ENCODE results near the gene LYL1.

LYL1 gene

GRCh38 chr19:13071444-13072187 lies 31.0 kb downstream of the LYL1 start:
- DNase-seq, result no peak

DNA sequence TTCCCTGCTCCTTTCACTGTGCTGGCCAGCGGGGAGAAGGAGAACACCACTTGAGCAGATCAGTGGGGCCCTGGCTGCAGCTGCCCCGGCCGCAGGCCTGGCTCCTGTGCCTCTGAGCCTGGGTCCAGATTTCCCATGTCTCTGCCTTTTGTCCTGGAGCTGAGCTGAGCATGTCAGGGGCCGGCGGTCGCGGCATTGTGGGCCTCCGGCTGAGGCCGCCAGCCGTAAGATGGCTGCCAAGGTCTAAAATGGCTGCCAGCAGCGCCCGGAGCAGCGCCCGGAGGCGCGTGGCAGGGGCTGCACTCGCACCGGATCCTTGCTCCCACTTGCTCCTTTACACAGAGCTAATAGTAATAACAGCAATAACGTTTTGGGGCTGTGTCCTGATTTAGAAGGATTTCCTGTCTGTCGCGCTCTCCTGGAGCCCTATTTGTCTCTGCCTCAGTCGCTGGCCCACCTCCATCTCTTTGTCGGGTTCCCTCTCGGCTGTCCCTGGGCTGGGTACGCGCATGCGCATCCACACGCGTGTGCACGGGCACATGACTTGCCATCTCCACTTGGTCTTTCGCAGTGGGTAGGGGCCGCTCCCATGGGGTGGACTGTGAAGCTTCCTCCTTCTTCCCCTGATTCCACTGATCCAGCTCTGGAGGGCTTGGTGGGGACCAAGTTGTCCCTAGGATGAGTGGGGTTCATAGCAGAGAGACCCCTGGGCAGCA lies 32.1 kb downstream of the LYL1 start:
- no peak for DNase-seq

DNA sequence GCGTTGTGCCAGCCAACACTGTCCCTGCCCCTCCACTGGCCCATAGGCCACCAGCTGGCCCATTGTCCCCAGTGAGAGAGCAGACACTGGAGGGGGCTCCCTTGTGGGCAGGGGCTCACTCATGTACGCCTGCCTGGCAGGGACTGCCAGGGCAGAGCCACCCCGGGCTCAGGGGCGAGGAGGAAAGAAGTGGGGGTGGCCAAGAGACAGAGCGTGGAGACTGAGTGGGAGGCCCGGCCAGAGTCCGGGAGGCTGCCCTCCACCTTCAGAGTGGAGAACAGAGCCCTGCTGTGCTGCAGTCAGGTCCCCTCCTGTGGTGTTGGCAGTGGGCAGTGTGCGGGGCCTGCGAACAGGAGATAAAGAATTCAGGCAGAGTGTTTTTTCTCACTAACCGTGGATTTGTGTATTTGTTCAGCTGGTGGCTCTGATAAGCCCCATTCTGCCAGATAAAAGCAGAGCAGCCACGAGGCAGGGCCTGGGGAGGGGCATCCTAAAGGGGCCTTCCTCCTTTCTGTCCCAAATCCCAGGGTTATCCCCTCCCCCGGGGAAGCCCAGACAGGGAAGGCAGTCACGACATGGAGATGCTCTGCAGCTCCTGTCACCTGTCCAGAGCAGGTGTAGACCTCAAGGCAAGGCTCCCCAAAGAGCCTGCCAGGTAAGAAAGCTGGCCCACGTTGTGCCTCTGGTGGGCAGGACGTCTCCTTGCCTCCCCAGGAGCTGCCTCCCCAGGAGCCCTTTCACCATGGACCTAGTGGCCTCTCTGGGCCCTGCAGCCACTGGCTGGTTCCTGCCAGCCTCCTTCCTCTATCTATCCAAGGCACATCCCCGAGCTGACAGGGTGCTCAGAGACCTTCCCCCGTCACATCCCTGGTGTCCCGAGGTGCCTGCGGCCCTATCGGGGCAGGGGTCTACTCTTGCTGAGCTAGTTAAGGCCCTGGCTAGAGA lies 33.0 kb downstream of the LYL1 start:
- DNase-seq, result no peak

GRCh38 chr19:13068085-13068846 lies 34.4 kb downstream of the LYL1 start:
- DNase-seq, result no peak

GRCh38 chr19:13066933-13067807 lies 35.5 kb downstream of the LYL1 start:
- no peak for DNase-seq

- DNase-seq, result peak; percentile 15
Measured at GRCh38 chr19:13066226-13066625, 36.4 kb downstream of the LYL1 start.

GRCh38 chr19:13064092-13064489 lies 38.6 kb downstream of the LYL1 start:
- no peak for DNase-seq

DNA sequence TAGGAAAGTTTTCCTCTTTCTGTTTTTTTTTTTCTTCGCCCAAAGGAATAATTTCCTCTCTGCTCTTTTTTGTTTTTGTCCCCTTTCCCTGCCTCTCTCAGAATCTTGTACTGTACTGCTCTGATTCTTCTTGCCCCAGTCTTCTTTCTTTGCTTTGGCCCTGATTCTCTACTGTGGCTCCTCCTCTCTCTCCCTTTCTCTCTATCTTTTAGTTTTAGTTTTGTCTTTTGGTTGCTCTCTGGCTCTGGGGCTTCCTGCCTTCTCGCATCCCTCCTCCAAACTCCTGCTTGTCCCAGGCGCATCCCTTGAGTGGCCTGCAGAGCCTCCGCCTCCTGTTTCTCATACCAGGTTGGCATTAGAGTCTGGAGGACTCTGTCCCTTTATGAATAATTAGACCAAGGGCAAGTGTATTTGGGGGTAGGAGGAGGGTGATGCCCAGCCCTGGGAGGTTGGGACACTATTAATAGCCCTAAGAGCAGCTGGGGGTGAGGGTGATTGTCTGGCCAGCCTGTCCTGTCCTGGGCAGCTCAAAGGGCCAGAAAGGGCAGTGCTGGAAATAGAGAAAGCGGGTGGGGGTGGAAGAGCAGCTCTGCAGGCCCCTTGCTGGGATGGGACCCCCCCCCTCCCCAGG lies 39.1 kb downstream of the LYL1 start:
- no peak for DNase-seq

DNA sequence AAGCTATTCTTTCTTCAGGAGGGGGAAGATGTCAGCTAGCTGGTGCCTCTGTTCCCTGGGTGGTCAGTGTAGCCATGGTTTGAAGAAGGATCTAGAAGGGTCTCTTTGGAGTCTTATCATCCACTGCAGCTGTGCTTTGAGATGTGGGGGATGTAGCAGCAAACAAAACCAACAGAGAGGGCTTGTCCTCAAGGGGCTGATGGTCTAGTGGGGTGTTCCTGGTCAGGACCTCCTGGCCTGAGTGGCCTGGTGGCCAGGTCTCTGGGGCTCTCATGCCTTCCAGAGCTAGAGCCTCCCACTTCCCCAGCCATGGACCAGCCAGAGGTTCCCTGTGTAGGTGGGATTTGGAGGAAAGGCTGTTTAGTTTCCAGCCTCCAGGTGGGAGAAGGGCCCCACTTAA lies 40.3 kb downstream of the LYL1 start:
- DNase-seq, result no peak

DNA sequence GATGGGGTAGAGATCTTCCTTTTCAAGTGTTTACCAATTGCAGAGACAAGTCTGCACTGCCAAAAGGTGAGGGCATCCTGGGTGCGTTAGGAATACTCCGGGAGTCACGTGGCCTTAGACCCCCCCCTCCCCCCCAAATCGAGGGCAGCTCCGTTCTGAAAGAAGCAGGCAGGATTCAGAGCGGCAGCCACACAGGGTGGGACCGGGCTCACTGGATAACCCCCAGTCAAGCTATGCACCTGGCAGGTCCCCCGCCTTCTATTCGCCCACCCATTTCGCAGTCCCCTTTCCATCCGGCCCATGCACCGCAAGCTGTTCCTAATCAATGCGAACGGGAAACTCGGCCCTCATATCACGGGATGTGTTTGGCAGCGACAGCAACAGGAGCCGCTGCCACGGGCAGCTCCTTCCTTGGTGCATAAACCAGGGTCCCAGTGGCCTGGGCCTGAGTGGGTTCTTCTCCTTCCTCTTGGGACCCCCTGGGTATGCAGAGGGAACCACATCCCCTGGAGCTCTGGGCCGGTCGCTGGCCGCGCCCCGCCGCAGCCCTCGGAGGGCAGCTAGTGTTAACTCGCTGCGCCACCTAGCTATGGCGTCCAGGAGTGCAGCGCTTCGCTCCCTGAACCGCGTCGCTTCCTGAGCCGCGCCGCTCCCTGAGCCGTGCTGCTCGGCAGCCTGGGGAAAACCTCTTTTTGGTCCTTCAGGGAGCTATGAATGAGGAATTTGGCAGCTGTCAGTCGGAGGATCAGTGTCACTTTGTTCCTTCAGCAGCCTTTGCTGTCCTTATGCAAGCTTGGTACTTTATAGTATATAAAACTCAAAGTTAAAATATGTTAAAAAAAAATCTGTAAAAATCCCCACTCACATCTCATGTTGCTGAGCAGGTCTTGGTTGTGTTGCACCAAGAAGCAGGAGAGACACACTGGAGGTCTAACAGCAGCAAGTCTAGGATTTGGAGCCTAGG lies 41.4 kb downstream of the LYL1 start:
- peak; percentile 72 for DNase-seq

- no peak for DNase-seq
Measured at GRCh38 chr19:13060233-13060963, 42.3 kb downstream of the LYL1 start.

DNA sequence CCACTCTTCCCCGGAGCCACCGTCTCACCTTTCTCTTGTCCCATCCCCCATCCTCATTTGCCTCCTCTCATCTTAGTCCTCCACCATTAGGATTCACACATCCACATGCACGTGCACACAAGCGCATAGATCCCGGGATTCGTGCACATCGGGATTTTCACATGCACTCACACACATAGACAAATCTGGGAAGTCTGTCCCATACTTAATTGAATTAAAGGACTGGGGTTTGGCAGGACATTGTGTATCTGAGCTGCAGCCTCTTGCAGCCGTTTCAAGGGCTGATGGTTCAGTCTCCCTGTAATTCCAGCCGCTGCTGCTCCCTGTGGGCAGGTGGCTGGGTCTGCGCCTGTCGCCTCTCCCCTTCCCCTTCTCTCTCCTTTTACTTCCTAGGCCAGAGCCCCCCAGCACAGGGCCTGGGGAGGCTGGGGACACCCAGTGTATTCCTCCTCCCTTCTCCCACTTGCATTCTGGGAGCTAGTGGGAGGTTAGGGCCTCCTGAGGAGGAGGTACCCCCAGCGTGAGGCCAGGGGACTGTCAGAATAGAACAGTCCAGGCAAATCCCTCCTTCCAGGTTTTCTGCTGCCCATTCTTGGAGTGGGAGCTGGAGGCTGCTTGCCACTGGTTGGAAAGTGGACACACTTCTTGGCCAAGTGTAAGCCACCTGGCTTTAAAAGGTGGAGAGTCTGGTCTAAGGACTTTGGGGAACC lies 43.6 kb downstream of the LYL1 start:
- DNase-seq, result no peak

- no peak for DNase-seq
Measured at GRCh38 chr19:13057744-13058143, 44.9 kb downstream of the LYL1 start.

GRCh38 chr19:13057147-13057572 lies 45.5 kb downstream of the LYL1 start:
- DNase-seq, result no peak

DNA sequence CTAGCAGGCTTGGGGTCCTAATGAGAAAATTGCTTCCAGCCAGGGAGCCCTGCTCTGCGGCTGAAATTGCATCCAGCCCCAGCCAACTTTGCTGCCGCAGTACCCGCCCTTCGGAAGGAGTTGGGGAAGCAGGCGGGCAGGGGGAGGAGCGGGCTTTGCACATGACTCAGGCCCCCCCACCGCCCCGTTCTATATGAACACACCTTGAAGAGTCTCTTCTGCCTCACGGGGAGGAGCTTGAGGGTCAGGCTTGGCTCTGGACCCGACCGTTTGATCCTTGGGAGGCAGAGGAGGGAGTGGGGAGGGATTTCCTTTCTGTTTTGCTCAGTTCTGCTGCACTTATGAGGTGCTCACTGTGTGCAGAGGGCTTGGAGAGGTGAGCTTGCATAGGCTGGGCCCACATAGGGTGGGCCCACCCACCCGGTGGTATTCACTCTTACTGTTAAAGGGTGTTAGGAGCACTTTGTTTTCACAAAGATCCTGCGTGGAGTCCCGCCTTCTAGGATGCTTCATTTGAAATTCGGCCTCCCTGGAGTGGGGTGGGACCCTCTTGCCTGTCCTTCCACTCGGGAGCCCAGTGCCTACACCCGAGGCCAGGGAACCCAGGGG lies 46.5 kb downstream of the LYL1 start:
- DNase-seq, result no peak

DNA sequence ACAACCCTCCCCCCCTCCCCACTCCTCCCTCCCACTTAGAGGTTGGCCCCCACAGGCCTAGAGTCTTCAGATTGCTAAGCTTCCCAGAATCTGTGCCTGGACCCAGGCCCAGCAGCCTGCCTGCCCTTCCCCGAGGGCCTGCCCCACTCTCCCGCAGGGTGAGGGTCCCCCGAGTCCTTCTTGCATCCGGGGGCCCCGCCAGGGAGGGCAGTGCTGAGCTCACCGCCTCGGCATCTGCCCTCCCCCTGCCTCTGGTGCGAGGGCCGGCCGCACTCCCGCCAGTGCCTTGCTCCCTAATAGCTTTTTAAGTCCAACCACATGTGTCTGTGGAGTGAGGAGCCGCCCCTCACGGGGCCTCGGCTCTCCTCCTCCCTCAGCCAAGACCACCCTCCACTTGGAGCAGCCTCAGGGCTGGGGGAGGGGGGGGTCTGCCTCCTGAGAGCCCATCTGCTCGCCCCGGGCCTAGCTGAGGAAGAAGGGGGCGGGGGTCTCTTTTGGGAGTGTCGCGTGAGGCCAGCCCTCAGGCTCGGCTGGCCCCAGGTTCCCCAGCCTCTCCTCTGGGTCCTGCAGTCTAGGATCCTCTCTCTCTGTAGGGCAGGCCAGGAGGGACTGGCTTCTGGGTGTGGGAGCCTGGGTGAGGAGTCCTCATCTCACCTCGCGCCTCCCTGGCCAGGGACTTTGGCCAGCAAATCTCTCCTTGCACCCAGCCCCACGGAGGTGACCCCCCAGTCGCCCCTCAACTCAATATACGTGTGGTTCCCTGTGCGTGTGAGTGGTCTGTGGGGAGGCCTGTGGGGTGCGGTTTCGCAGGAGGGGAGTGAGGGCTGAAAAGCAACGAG lies 47.2 kb downstream of the LYL1 start:
- DNase-seq, result no peak

DNA sequence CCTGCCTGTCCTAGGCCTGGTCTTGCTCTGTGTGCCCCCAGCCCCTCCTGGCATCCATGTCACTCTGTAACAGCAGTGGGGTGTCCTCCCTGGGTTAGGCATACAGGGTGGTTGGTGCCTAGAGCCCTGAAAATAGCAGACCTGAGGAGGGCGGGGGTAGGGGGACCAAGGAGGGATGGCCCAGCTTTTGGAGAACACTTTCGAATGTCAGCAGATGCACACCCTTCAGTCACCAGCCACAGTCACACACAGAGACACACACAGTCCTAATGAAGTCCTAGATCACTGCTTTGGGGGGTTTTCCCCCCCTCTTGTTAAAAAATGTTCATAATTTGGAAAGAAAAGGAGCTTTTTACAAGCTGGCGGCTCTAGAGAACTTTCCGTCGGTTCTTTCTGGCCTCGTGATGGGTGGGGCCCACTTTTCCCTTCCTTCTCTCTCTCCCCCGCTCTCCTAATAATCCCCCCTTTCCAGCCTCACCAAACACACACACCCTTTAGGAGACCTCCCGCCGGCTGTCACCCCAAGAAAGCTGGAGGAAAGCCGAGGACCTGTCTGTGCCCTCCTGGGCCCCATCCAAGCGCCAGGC lies 47.9 kb downstream of the LYL1 start:
- DNase-seq, result no peak
